Measurements from ENCODE around the gene TAT. TPM values are rescaled to one million over a fixed set of nuclear protein-coding genes. Genes with fewer than 3 reads are reported as not detected.

The TAT gene
- total RNA-seq, 1 donor from 2014 or later: not detected

DNA sequence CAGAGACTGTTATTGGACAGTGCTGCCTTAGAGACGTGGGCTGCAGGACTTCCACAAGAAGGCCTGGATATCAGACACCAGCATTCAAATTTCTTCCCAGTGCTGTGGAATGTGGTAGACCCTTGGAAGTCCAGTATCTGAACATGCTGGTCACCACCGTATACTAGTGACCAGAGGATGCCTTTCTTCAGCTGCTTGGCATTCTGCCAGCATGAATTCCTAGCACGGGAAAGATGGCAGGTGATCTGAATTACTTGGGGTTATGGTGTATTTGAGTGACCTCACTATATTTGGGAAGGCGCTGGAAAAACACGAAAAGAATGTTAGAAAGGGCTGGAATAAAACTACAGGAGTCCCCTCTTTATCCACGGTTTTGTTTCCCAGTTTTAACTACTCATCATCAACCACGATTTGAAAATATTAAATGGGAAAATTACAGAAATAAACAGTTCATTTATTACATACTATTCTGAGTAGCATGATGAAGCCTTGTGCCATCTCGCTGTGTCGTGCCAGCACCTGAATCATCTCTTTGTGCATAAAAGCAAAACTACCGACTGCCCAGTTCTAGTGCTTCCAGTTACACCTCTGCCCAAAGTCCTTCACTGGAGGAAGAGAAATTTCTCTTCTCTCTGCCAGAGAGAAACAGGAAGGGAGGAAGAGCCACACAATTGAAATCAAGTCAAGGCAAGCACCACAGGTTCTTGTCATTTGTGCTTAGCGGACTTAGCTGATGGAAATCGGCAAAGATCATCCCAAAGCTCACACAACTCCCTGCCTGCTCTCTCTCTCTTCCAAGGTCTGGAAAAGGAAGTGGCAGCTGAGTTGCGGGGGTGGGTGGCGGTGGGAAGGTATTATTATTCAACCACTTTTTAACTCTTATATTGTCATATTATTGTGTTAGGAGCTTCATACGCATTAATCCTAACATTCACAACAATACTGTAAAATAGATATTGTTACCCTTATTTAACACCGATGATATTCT, 52.0 kb downstream of the TAT start:
- TF ChIP-seq, protein P1, sequence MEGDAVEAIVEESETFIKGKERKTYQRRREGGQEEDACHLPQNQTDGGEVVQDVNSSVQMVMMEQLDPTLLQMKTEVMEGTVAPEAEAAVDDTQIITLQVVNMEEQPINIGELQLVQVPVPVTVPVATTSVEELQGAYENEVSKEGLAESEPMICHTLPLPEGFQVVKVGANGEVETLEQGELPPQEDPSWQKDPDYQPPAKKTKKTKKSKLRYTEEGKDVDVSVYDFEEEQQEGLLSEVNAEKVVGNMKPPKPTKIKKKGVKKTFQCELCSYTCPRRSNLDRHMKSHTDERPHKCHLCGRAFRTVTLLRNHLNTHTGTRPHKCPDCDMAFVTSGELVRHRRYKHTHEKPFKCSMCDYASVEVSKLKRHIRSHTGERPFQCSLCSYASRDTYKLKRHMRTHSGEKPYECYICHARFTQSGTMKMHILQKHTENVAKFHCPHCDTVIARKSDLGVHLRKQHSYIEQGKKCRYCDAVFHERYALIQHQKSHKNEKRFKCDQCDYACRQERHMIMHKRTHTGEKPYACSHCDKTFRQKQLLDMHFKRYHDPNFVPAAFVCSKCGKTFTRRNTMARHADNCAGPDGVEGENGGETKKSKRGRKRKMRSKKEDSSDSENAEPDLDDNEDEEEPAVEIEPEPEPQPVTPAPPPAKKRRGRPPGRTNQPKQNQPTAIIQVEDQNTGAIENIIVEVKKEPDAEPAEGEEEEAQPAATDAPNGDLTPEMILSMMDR (IDR thresholded peaks at IDR 0.05): no peak
- DNase-seq (no peak), ATAC-seq (no peak)
- Histone ChIP-seq H3K27ac (no peak overlapping the region), H3K36me3 (no peaks in the 10 kb centered on the region), H3K4me3 (no peak overlapping the region), H3K4me1 (no peaks in the 10 kb centered on the region), H3K9me3 (no peaks in the 10 kb centered on the region), H3K27me3 (ENCODE audit: low read depth) (no peaks in the 10 kb centered on the region)
- intact Hi-C loops (cut with DNase I): no loop called here

DNA sequence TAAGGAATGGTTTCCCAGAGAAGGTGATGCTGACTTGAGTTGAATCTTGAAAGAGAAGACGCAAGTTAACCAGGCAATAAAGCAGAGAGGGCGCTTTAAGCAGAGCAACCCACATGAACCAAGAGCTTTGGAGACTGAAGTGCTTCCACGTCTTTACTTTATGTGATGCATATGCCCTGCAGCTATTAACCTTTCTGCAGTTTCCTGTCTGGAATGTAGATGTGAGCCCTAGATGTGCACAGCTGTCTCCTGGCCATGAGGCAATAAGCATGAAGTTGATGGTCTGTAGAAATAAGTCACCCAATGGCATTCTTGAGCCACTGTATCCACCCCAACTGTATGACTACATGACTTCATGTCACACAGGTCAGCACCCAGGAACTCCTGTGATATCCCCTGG, 56.3 kb downstream of the TAT start:
- Histone ChIP-seq H3K4me3 (no peak overlapping the region), H3K4me1 (no peaks in the 10 kb centered on the region), H3K9me3 (no peaks in the 10 kb centered on the region), H3K36me3 (no peaks in the 10 kb centered on the region), H3K27ac (no peak overlapping the region), H3K27me3 (ENCODE audit: low read depth) (no peaks in the 10 kb centered on the region)
- intact Hi-C loops (cut with DNase I): no loop called here
- DNase-seq: no peak
- ATAC-seq: no peak
- TF ChIP-seq, protein P1 (IDR thresholded peaks at IDR 0.05): no peak

Other genes starting within 250 kb of the TAT start
- 1.6 TPM for gene CALB2, start 218.4 kb downstream of the TAT start, total RNA-seq
- gene TLE7, start 135.0 kb downstream of the TAT start, total RNA-seq: not detected
- gene ZNF23, start 114.8 kb downstream of the TAT start, total RNA-seq: 9.5 TPM
- gene ZNF19, start 87.8 kb downstream of the TAT start, total RNA-seq: 18.3 TPM
- 0.27 TPM for gene CHST4, start 50.7 kb downstream of the TAT start, total RNA-seq
- gene MARVELD3, start 49.1 kb upstream of the TAT start, total RNA-seq: 6.7 TPM
- 6.6 TPM for gene PHLPP2, start 147.6 kb upstream of the TAT start, total RNA-seq
- 78.9 TPM for gene AP1G1, start 231.7 kb upstream of the TAT start, total RNA-seq

Measured in lower lobe of right lung (tissue), 2 donors.